ENCODE measurements around the gene TPRA1.
A peak's percentile ranks its signal among the peaks of the same experiment; 100 is the strongest.

Gene TPRA1

GRCh38 chr3:127590282-127590592, 296 bp downstream of the TPRA1 start:
- no peak for DNase-seq (ENCODE audit: low spot score)

- DNase-seq (ENCODE audit: low spot score) = no peak
Measured at GRCh38 chr3:127589600-127590281, 792 bp downstream of the TPRA1 start.

- DNase-seq (ENCODE audit: low spot score) = no peak
Measured at GRCh38 chr3:127588806-127589577, 1.5 kb downstream of the TPRA1 start.

GRCh38 chr3:127587876-127588275, 2.7 kb downstream of the TPRA1 start:
- no peak for DNase-seq (ENCODE audit: low spot score)

GRCh38 chr3:127585813-127586413, 4.6 kb downstream of the TPRA1 start:
- DNase-seq (ENCODE audit: low spot score) = no peak

GRCh38 chr3:127585163-127585812, 5.2 kb downstream of the TPRA1 start:
- DNase-seq (ENCODE audit: low spot score) = no peak

GRCh38 chr3:127584734-127585133, 5.8 kb downstream of the TPRA1 start:
- no peak for DNase-seq (ENCODE audit: low spot score)

- no peak for DNase-seq (ENCODE audit: low spot score)
Measured at GRCh38 chr3:127580327-127581060, 10.0 kb downstream of the TPRA1 start.

GRCh38 chr3:127578802-127579201, 11.7 kb downstream of the TPRA1 start:
- DNase-seq (ENCODE audit: low spot score) = no peak

GRCh38 chr3:127578168-127578567, 12.4 kb downstream of the TPRA1 start:
- DNase-seq (ENCODE audit: low spot score) = no peak

- DNase-seq (ENCODE audit: low spot score) = no peak
Measured at GRCh38 chr3:127577448-127577847, 13.1 kb downstream of the TPRA1 start.

- peak; percentile 92 for DNase-seq (ENCODE audit: low spot score)
Measured at GRCh38 chr3:127574880-127575878, 15.4 kb downstream of the TPRA1 start.

- DNase-seq (ENCODE audit: low spot score) = no peak
Measured at GRCh38 chr3:127573912-127574311, 16.6 kb downstream of the TPRA1 start.

GRCh38 chr3:127573401-127573800, 17.1 kb downstream of the TPRA1 start:
- DNase-seq (ENCODE audit: low spot score) = no peak

GRCh38 chr3:127572735-127573134, 17.8 kb downstream of the TPRA1 start:
- DNase-seq (ENCODE audit: low spot score) = no peak

- DNase-seq (ENCODE audit: low spot score) = no peak
Measured at GRCh38 chr3:127572186-127572585, 18.3 kb downstream of the TPRA1 start.

- no peak for DNase-seq (ENCODE audit: low spot score)
Measured at GRCh38 chr3:127570520-127570919, 20.0 kb downstream of the TPRA1 start.

GRCh38 chr3:127569160-127569559, 21.4 kb downstream of the TPRA1 start:
- no peak for DNase-seq (ENCODE audit: low spot score)

- no peak for DNase-seq (ENCODE audit: low spot score)
Measured at GRCh38 chr3:127568586-127568985, 21.9 kb downstream of the TPRA1 start.

GRCh38 chr3:127566833-127567232, 23.7 kb downstream of the TPRA1 start:
- DNase-seq (ENCODE audit: low spot score) = no peak

GRCh38 chr3:127565711-127566110, 24.8 kb downstream of the TPRA1 start:
- DNase-seq (ENCODE audit: low spot score) = no peak

All from left forelimb (tissue), 1 donor.